KBM-7 (cell line): ENCODE results near the gene ITLN2.
"Not testable (repeated sequence)": the region's sequence is repeated elsewhere in the genome, so short reads cannot be mapped to it uniquely, and the experiment has no call there.

Experiments used
- DNase-seq: peaks from one replicate; pipeline ENCODE4 v3.0.0-alpha.2; 2015
- in situ Hi-C: fragments of 300-500 bp; cut with MboI; formaldehyde crosslinking; loops from 2 replicates; pipeline ENCODE4 v1.14.3; 2020; ENCODE audit warnings: low sequenced_read_pairs, low pct_unique_long_range_greater_than_20kb, mixed read lengths

The ITLN2 gene

GRCh38 chr1:160954158-160955104, at the start of gene ITLN2:
TSS of gene ITLN2 (minus strand) at chr1:160954809. CDS start at chr1:160954741, 68 bp downstream.
- DNase-seq: peak; percentile 55
- in situ Hi-C loops: loop anchor here (10.0 kb wide), 1 partner anchor 120 kb away; no protein-coding TSS in a partner anchor

- no peak for DNase-seq
- in situ Hi-C loops: no loop called here
Measured at GRCh38 chr1:161001525-161001924, 46.9 kb upstream of the ITLN2 start.

- DNase-seq: no peak
- in situ Hi-C loops: no loop called here
Measured at GRCh38 chr1:161000736-161001480, 46.3 kb upstream of the ITLN2 start.

- DNase-seq: no peak
- in situ Hi-C loops: no loop called here
Measured at GRCh38 chr1:160999376-160999775, 44.8 kb upstream of the ITLN2 start.

GRCh38 chr1:160997323-160998038, 42.9 kb upstream of the ITLN2 start:
- in situ Hi-C loops: no loop called here

GRCh38 chr1:160996178-160996577, 41.6 kb upstream of the ITLN2 start:
- DNase-seq: no peak
- in situ Hi-C loops: no loop called here

More at GRCh38 chr1:160997323-160998038, 42.9 kb upstream of the ITLN2 start:
- peak; percentile 69 for DNase-seq

GRCh38 chr1:160993544-160994193, 39.1 kb upstream of the ITLN2 start:
- DNase-seq: peak; percentile 66
- in situ Hi-C loops: no loop called here

- in situ Hi-C loops, DNase-seq: not testable (repeated sequence)
Measured at GRCh38 chr1:160992036-160992435, 37.4 kb upstream of the ITLN2 start.

- in situ Hi-C loops: no loop called here
- DNase-seq: no peak
Measured at GRCh38 chr1:160987359-160988050, 32.9 kb upstream of the ITLN2 start.

- DNase-seq: no peak
- in situ Hi-C loops: no loop called here
Measured at GRCh38 chr1:160985723-160986122, 31.1 kb upstream of the ITLN2 start.

GRCh38 chr1:160981584-160982411, 27.2 kb upstream of the ITLN2 start:
- no peak for DNase-seq
- in situ Hi-C loops: no loop called here

GRCh38 chr1:160979286-160979685, 24.7 kb upstream of the ITLN2 start:
- in situ Hi-C loops: no loop called here
- no peak for DNase-seq

- in situ Hi-C loops: no loop called here
- no peak for DNase-seq
Measured at GRCh38 chr1:160978510-160978927, 23.9 kb upstream of the ITLN2 start.

GRCh38 chr1:160975026-160975425, 20.4 kb upstream of the ITLN2 start:
- DNase-seq: no peak
- in situ Hi-C loops: no loop called here

GRCh38 chr1:160973491-160973890, 18.9 kb upstream of the ITLN2 start:
- in situ Hi-C loops: no loop called here
- DNase-seq: no peak

GRCh38 chr1:160972939-160973338, 18.3 kb upstream of the ITLN2 start:
- in situ Hi-C loops: no loop called here
- DNase-seq: no peak

GRCh38 chr1:160971618-160972056, 17.0 kb upstream of the ITLN2 start:
- in situ Hi-C loops: no loop called here
- no peak for DNase-seq
